ENCODE data around the gene HDAC4.

The HDAC4 gene

GRCh38 chr2:239257511-239257937 lies 143.3 kb downstream of the HDAC4 start:
- in situ Hi-C loops (cut with MboI; ENCODE audit: low sequenced_read_pairs, unreplicated experiment), result no loop called here
- peak; percentile 63 for DNase-seq (ENCODE audit: low spot score)
- TF ChIP-seq CTCF (IDR thresholded peaks at IDR 0.05; ENCODE audit: borderline replicate concordance, control extremely low read depth, extremely low read depth, insufficient read depth, missing control alignments), result no peak

- no peak for TF ChIP-seq CTCF (IDR thresholded peaks at IDR 0.05; ENCODE audit: borderline replicate concordance, control extremely low read depth, extremely low read depth, insufficient read depth, missing control alignments)
- in situ Hi-C loops (cut with MboI; ENCODE audit: low sequenced_read_pairs, unreplicated experiment), result no loop called here
- DNase-seq (ENCODE audit: low spot score), result no peak
Observed at GRCh38 chr2:239256350-239256743, 144.5 kb downstream of the HDAC4 start.

DNA sequence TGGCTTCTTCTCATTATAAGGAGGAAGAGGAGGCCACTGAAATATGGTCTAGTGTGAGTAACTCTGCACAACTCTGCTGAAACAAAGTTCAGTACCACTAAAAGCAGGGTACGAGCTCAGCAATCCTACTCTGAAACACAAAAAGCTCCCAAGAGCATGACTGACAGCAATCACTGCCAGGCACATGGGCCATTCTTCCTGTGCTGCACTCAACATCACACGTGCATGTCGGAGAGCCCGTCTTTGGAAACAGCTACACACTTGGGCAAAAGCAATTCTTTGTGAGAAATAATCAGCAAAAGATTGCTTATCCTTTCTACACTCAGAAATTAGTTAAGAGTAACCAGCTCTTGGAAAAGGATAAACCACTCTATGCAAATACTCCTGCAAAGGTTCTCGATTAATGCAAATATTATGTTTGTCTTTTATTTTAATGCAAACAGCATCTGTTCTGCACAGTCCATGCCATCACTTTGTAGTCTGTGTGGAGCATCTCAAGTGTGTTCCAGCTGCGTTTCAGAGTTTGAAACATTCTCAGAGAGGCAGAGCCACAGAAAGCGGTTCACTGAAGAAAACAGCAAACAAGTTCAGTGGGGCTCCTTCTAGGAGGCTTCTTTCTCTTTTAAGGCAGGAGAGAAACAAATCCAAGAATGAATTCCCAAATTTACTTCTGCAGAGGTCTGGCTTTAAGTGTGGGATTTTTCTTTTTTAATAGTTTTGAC lies 145.0 kb downstream of the HDAC4 start:
- in situ Hi-C loops (cut with MboI; ENCODE audit: low sequenced_read_pairs, unreplicated experiment), result no loop called here
- TF ChIP-seq CTCF (IDR thresholded peaks at IDR 0.05; ENCODE audit: borderline replicate concordance, control extremely low read depth, extremely low read depth, insufficient read depth, missing control alignments), result no peak
- no peak for DNase-seq (ENCODE audit: low spot score)

- no peak for TF ChIP-seq CTCF (IDR thresholded peaks at IDR 0.05; ENCODE audit: borderline replicate concordance, control extremely low read depth, extremely low read depth, insufficient read depth, missing control alignments)
- in situ Hi-C loops (cut with MboI; ENCODE audit: low sequenced_read_pairs, unreplicated experiment), result no loop called here
- no peak for DNase-seq (ENCODE audit: low spot score)
Observed at GRCh38 chr2:239255218-239255617, 145.6 kb downstream of the HDAC4 start.

DNA sequence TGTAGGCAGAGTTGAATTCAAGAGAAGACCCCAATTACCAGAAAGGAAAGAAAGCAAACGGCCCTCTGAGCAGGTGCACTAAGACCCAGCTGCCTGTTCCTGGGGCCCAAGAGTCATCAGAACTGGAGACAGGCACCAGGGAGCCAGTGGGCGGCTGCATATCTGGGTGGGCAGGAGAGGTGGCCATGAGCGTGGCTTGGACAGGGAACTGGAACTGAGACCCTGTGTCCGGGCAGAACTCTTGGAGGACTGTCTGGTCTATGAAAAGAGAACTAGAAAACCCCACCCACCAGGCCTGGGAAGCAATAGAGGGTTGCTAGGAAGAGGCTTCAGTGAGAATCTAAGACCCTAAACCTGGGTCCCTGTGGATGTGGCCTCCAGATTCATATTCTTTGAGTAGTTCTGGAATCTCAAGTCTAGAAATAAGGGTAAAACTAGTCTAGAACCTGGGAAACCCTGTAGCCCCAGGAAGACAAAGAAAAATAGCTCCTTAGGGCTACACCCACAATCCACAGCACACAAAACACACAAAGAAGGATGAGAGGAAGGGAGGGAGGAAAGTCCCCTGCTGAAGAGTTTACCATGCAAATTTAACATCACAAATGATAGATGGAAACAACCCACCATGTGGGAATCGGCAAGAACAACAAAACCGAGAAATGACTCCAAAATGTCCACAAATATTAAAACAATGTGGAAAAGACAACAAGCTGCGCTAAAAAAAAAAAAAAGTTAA lies 147.0 kb downstream of the HDAC4 start:
- no peak for TF ChIP-seq CTCF (IDR thresholded peaks at IDR 0.05; ENCODE audit: borderline replicate concordance, control extremely low read depth, extremely low read depth, insufficient read depth, missing control alignments)
- in situ Hi-C loops (cut with MboI; ENCODE audit: low sequenced_read_pairs, unreplicated experiment), result no loop called here
- DNase-seq (ENCODE audit: low spot score), result no peak

- no peak for TF ChIP-seq CTCF (IDR thresholded peaks at IDR 0.05; ENCODE audit: borderline replicate concordance, control extremely low read depth, extremely low read depth, insufficient read depth, missing control alignments)
- peak; percentile 83 for DNase-seq (ENCODE audit: low spot score)
- in situ Hi-C loops (cut with MboI; ENCODE audit: low sequenced_read_pairs, unreplicated experiment), result no loop called here
Observed at GRCh38 chr2:239253264-239253663, 147.6 kb downstream of the HDAC4 start.

Data from GM13976 (cell line).